Ureter (tissue), 1 donor: ENCODE results near the gene CPNE8. TPM values are rescaled to one million over a fixed set of nuclear protein-coding genes. Genes with fewer than 3 reads are reported as not detected.

Experiments used
- DNase-seq: peaks from one replicate; pipeline ENCODE4 v3.0.0-alpha.2; 2020; ENCODE audit warnings: low spot score
- total RNA-seq: library from RNA; stranded (reverse); gene quantifications from one replicate; pipeline ENCODE4 v1.2.4, GENCODE V29; 2023
- donor health status: DM: yes; HTN: yes; CAD: no.

CPNE8 gene
- 20.4 TPM for total RNA-seq

DNA sequence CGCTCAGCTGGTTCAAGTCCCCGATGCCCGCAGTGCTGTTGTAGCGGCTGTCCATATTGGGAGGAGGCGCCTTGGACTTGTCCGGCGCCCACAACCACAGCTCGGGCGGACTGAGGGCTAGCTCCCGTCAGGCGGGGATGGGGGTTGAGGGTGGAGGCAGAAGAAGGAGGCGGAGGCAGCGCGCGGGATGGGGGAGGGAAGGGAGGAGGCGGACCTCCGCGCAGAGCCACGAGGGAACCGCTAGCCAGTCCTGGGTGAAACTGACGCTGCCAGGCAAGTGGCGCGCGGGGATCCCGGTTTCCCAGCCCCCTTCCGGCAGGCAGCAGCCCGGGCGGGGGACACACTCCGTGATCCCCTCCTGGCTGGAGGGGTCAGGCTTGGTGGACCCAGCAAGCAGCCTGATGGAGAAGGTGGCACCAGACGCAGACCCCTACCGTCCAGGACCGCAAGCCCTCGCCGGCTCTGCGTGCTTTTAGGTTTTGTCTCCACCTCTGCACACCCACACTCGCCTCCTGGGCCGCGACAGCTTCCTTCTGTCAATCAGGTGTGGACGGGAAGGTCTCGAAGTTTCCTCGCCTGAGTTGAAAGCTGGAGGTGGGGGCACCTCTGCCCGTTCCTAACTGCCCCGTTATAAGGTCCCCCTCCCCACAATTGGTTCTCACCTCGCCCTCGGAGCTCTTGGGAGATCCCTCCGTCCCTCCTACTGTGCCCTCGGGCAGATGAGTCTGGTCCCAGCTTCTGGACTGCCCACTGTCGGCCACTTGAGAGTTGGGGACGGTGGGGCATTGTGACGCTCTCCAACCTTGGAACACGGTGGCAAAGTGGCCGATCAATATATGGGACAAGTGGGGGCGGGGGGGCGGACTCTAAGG, at the start of gene CPNE8:
CPNE8 (minus strand) TSS at position 112 of the 872 bp plus-strand sequence; CDS start at position 55, 57 bp downstream.
- peak; percentile 87 for DNase-seq

DNA sequence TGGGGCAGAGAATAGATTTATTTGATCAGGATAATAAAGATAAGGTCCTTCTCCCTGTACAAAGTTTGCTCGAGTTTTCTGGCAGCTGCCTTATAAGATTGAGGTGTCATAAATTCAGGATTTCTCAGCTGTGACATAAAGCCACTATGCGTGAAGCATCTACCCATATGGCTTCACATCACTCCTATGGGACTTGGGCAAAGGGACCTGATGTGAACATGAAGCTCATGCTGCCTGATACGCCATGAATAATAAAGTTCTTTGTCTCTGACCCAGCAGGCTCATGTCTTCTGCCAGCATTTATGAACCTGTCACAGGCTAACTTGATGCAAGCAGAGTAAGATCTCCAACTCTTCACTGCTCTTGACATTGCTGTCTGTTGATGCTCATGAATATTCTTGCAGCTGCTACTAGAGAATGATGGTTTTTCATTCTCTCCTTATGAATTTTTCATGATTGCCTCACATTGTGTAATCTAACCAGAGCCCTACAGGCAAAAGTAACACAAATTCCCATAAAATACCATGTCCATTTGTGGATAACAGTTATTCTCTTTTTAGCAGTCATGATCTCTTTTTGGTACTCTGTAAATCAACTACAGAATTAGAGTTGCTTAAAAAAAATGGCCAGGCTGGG, 49.0 kb upstream of the CPNE8 start:
- DNase-seq: no peak

DNA sequence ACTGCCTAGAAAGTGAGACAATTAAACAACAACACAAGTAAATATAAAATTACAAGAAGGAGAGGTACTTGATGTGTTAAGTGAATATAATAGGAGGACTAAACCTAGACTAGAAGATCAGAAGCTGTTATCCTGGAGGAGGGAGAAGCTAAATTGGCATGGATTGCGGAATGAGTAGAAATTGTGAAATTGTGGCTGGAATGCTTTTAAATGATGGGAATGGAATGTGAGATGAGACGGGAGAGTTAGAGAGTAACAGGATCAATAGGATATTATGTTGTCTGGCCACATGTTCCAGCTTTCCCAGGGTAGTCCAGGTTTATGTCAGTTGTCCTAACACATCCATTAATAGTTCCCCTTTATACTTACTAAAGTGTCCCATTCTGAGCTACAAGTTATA, 44.0 kb upstream of the CPNE8 start:
- DNase-seq: no peak

DNA sequence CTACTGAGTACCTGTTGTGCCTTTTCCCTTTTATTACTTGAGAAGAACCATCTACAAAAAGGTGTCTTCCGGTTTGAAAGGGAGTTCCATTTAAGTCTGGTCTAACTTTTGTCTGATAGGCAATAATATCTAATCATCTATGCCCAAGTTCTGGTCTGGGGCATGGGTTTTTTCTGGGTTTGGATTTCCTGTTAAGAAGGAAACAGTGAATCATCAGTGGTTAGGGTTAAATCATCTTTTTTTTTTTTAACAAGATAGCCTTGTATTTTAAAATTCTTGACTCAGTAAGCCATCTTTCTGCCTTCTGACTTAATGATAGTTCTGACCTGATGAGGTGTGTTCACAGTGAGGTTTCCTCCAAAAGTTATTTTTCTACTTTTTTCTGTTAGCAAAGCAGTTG, 29.3 kb upstream of the CPNE8 start:
- no peak for DNase-seq

DNA sequence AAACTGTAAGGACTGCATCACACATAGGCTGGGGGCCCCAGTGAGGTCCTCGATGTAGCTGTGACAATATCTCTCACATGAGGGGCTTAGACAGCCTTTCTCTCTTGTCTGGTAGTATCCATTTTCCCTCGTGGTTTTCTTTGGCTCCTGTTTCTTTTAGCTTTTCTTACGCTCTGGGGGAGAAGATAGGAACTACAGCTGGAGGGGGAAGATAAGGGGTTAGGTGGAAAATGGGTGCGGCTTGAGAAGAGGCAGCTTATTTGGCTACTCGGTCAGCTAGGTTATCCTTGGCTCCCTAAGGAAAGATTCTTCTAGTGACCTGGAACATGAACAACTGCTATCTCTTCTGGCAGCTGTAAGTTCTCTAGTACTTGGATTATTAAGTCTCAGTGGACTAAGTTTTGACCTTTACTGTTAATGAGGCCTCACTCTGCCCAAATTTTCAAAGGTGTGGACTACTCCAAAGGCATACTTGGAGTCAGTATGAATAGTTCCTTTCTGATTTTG, 28.7 kb upstream of the CPNE8 start:
- DNase-seq: no peak

DNA sequence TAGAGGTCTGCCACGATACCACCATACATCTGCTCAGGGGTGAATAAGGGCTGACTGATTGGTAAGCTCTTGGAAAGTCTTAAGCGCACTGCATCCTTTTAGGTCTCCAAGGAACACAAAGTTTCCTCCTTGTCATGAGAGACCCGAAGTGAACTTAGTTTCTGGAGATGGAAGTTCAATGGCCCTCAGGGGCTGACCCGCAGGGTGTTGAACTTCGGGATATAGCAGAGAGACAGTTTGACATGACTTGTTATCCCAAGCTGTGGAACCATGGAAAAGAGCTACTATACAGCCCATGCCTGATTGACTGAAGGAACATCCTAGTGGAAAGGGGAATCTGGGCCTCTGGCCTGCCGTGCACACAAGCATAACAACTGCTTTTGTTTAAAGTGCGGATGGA, 26.9 kb upstream of the CPNE8 start:
- DNase-seq: no peak

DNA sequence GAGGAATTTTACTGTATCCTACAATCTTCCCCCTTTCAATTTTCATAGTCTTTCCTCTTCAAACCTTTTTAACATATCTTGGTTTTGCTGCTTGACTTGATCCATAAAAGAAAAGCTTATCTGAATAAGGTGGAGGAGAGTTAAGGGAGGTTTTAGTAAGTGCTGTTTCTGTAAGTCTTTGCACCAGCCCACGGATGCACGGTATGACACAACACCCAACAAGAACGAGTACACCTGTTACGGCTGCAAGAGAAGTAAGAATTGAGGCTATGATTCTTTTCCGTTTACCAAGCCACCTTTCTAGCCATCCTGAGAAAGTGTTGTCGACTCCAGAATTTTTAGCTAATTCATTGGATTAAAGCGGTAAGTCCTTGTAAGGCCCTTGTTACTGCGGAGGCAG, 26.1 kb upstream of the CPNE8 start:
- no peak for DNase-seq

DNA sequence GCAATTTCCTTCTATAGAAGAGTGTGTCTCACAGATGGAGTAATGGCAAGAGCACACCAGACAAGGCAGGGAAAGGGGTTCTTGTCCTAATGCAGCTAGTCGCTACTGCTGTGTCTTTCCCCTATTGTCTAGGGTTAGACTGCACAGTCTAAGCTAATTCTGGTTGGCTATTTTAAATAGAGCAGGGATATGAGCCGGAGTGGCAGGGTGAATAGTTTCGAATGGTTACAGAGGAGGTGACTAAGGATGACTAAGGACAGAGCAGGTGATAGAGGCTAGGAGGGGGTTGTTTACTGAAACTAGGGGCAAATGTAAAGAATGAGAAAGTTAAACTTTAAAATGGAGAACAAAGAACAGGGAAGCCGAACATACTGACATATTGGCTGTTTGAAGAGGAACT, 25.6 kb upstream of the CPNE8 start:
- no peak for DNase-seq

DNA sequence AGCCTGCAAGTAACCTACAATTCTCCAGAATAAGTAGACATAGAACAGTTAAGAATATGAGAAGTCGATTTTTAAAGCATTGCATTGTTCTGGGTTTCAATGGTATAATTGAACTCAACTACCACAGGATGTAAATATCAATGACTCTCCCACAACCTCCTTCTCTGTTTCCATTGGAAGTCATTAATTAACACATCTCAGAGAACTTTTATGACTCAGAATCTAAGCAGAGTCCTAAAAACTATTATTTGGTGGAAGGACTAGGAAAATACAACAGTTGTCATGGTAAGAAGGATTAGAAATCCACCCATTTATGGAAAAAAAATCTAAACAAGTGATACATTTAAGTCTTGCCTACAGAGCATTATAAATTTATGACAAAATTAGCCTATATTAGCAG, 21.1 kb upstream of the CPNE8 start:
- no peak for DNase-seq

DNA sequence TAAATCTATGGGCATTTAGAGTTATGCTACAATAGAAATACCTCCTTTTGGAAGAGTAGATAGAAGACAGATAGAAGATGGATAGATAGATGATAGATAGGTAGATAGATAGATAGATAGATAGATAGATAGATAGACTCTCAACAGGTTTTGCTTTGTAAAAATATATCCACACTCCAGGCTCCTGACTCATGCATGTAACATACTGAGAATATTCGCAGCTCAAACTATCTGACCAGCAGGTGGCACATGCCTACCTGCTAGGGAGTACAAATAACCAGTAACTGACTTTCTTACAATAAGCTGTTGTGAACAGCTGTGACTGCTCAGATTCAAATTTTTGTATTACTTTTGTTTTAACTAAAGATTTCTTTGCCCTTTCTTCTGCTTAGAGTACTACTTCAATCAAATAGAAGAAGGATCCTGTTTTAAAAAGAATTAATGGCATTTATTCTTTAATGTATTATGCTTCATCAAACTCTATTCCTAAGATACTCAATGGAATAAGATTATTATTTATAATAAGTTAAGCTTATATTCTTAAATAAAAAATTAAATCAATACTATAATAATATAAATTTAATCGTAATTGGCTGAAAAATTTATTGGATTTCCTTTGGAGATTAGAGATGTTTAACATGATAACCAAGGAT, 15.8 kb upstream of the CPNE8 start:
- DNase-seq: no peak

DNA sequence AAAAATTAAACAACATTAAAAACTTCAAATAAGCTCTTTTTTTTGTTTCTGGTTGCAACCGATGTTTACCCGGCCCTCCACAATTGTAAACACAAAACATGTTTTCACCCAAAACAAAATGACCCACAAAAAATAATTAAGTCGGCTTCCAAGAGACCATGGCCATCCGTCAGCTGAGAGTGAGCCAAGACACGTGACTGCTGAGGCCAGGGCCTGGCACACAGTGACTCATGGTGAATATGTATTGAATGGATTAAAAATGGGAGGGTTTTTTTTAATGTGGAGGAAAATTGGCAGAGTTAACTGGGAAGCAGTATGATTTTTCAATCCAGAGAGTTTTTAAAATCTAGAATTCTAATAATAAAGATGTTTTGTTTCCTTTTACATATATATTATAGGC, 13.8 kb upstream of the CPNE8 start:
- DNase-seq: no peak

DNA sequence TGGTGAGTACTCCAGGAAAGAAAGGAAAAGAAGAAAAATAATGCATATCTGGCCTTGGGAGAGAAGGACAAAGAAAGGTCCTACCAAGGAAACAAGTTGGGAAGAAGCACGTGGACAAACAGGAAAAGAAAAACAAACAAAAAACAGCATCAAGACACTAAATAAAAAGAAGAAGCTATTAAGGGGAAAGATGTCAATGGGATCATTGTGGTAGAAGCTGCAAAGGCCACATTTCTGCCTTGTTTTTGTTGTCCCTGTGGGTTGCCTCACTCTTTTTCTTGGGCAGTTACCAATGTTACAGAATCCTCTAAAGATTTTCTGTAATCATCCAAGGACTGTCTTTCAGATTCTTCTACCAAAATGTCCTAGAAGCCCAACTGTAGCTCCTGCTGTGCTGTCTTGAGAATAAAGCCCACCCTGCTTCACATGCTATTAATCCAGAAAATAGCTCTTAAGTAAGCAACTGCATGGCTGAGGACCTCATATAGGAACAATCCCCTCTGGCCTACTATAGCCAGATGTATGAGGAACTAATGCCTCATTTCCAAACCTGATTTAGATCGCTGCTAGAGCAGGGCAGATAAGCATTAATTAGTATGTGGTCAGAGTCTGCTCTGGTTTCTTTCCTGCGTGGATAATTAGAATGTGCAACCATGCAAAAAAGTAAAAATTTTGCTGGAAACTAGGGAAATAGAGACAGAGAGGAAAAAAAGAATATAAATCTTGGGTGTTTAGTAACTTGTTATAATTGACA, 10.2 kb upstream of the CPNE8 start:
- DNase-seq: no peak

DNA sequence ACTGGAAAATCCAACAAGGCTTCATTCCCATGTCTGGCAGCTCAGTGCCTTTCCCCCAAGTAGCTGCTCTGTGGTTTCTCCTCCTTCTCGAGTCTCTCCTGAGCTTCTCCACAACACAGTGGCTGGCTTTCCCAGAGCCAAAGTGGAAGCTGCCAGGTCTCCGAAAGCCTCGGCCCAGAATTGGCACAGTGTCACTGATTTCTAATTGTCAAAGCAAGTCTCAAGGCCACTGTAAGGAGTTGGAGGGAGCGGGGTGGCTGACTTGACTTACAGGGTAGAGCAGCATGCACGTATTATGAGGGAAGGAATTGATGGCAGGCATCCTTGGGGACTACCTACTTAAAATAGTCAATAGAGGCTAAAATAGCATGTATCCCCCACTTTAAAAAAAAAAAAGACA, 6.7 kb upstream of the CPNE8 start:
- no peak for DNase-seq

DNA sequence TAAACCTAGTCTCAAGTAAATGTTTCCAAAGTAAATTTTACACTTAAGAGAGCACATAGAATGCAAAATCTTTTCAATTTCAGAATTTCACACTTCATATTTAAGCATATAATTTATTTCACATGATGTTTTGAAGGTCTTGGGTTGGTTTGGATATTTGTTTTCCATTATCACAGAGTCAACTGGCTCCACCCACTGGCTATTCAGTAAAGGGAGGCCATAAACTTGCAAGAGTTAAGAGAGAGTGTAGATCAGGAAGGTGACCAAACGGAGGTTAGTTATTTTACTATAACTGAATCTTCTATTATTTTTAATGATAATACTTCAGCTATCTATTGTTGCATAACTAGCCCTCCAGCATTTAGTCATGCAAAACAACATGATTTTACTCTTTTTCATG, 6.2 kb upstream of the CPNE8 start:
- DNase-seq: no peak

DNA sequence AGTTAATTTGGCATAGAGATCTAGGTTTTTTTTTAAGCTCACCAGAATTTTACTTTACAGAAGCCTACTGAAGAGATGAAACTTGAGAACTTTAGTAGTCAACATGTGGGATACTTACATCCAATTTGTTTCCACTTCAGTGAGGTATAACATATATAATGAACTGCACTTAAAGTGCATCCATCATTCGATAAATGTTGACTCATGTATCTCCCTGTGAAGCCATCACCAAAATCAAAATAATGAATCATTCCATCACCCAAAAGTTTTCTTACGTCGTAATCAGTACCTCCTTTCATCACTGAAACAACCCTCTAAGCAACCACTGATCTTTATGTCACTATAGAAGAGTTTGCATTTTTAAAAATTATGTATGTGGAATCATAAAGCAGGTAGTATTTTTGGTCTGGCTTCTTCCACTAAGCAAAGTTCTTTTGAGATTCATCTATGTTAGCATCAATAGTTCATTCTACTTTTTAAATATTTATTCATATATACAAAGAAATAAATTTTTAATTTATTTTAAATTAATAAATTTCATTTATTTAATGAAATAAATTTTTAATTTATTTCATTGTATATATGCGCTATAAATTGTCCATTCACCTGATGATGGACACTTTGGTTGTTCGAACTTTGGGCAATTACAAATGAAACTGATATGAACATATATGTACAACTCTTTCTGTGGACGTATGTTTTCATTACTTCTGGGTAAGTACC, 2.0 kb upstream of the CPNE8 start:
- DNase-seq: no peak

DNA sequence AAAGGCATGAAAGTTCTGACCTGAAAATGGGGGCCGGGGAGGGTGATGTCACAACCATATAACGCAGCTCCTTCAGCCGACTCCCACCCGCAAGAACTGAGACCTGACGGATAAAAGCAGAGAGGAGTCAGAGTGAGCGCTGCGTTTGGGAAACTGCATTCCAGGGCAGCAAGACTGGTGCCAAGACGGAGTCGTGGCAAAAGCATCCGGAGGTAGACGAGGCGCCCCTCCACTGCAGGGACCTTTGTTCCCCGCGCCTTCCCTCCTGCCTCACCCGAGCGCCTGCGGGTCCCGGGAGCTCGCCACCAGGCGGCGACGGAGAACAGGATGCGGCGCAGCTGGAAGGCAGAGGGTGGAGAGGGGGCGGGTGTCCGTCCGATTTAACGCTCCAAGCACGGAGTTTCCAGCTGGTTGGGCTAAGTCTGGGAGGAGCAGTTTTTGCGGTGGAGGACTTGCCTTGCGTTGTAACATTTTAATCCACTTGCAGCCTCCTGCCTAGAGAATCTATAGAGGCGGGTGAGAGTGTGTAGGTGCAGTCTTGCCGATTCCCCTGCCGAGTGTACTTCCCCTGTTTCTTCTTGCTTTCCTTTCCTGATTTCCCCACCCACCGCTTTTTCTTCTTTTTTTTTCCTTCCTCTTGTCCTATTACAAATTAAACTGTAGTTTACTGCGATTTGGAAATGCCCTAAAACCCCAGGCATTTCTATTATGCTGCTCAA, 1.2 kb upstream of the CPNE8 start:
- peak; percentile 88 for DNase-seq

DNA sequence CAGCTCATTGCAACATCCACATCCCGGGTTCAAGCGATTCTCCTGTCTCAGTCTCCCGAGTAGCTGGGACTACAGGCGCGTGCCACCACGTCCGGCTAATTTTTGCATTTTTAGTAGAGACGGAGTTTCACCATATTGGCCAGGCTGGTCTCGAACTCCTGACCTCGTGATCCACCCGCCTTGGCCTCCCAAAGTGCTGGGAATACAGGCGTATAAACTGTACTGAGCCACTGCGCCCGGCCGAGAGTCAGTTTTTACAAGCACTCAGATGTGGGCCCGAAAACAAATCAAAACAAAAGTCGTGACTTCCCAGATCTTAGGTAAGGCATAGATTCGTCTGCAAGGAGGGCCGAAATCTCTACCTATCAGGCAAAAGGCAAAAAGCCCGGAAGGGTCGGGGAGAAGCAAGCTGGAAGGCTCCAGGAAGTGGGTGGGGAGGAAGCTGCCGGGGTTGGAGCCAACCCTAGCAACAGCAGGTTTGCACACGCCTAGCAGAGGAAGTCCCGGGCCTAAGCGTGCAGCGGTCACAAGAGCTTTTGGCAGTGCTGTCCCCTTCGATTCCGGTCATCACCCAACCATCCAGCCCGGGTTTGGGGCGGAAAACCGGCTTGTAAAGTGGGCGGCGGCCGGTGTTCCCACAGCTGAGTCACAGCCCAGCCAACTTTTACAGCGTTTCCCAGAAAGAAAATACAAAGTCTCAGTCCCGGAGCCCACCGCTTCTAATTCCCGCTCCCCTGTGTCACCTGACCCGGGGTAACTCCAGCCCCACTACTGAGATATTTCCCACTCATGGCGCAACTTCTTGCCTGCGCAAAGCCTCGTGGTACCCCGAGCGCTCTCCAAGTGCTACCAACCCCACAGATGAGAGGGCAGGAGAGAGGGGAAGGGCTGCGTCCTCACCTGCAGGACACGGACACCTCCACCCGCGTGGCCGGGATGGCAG, 583 bp downstream of the CPNE8 start:
- peak; percentile 90 for DNase-seq

DNA sequence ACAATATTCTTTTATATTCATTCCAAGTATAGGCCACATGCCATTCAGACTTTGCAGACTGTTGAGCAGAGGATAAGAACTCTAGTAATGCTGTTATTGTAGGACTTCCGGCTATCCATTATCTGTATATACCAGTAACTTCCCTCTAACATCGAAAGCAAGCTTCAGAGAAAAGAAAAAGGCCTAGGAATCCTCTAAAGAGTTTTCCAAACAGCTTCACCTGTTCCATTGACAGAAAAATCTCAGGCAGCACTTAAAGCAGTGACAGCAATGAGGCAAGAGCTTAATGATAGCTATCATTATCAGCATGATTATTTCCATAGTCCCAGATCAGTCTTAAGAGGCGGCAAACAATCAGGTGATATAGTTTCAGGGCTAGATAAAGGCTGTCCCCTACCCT, 1.8 kb downstream of the CPNE8 start:
- no peak for DNase-seq

DNA sequence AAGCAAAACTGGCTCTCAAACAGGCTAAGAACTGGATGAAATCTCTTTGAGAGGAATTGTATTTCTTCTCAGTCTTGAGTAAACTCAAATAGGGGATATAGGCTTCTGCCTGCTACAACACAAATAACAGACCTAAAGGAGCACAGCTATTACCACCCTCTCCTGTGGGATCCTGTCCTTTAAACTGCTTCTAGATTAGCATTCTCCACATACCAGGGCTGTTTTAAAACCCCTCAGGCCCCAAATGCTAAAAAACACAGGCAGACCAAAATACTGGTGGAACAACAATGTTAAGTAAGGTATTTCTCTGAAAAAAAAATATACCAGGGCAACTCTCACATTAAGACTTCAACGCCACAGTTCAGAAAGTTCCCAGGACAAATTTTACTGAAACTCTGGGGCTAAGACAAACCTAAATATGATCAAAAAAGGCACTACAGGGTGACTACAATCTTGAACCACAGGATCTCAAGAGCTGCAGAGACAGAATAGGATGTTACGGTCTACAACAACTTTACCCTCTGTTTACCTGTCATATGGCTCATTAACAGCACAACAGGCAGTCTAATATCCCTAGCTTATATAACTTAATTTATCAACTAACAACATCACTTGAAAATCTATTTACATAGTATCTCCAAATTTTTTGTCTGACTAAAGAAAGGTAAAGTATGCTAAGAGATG, 7.2 kb downstream of the CPNE8 start:
- no peak for DNase-seq
